Sigmoid colon (tissue), 7 donors: Measurements from ENCODE around the gene BICRA. TPM values are rescaled to one million over a fixed set of nuclear protein-coding genes. Genes with fewer than 3 reads are reported as not detected.

ENCODE experiments used
- DNase-seq: peaks from one replicate; pipeline ENCODE4 v3.0.0-alpha.2; 2019
- H3K27ac ChIP-seq, 4 donors: fragments of 200-600 bp; sonication (generic); one replicate each; pipeline ENCODE4 v1.5.1; 2016 to 2019; ENCODE audit warnings: mild to moderate bottlenecking in 1 of 4
- H3K27me3 ChIP-seq, 3 donors: fragments of 200-600 bp; sonication (generic); one replicate each; pipeline ENCODE4 v1.5.1; 2019; ENCODE audit warnings: mild to moderate bottlenecking in 1 of 3
- H3K36me3 ChIP-seq, 4 donors: fragments of 200-600 bp; sonication (generic); one replicate each; pipeline ENCODE4 v1.5.1; 2016 to 2019
- H3K4me1 ChIP-seq, 4 donors: fragments of 200-600 bp; sonication (generic); one replicate each; pipeline ENCODE4 v1.5.1; 2017 to 2019
- H3K4me3 ChIP-seq, 4 donors: fragments of 200-600 bp; sonication (generic); one replicate each; pipeline ENCODE4 v1.5.1; 2017 to 2019; ENCODE audit warnings: mild to moderate bottlenecking in 2 of 4, moderate library complexity in 1 of 4
- H3K9me3 ChIP-seq, 4 donors: fragments of 200-600 bp in 3 of 4; sonication (generic) in 3 of 4; one replicate each; pipeline versions ENCODE4 v1.5.1 to v1.6.1; 2013 to 2019
- CTCF ChIP-seq, 4 experiments: fragments of 450-650 bp in 3 of 4; fragments of 200-600 bp in 1 of 4; IDR thresholded peaks; one replicate each; pipeline ENCODE4 v1.5.1; 2016 to 2019; ENCODE audit warnings: antibody characterized with exemption in 4 of 4, mild to moderate bottlenecking in 3 of 4, moderate library complexity in 2 of 4
- EP300 ChIP-seq, 4 donors: sonication (generic); formaldehyde crosslinking; IDR thresholded peaks; one replicate each; pipeline ENCODE4 v1.6.1; 2017; ENCODE audit warnings: antibody characterized with exemption in 4 of 4
- POLR2A ChIP-seq, 2 donors: fragments of 450-650 bp; IDR thresholded peaks; one replicate each; pipeline ENCODE4 v1.6.1; 2016; ENCODE audit warnings: antibody characterized with exemption in 2 of 2, mild to moderate bottlenecking in 2 of 2, moderate library complexity in 2 of 2
- POLR2AphosphoS5 ChIP-seq, 4 donors: sonication (generic); formaldehyde crosslinking; IDR thresholded peaks; one replicate each; pipeline ENCODE4 v1.6.1; 2017; ENCODE audit warnings: antibody characterized with exemption in 4 of 4
- WGBS, 2 donors: extraction: QIAGEN DNeasy Blood & Tissue Kit; methylation state at CpG; one replicate each; pipeline ENCODE4 v1.1.7; 2013; 5-methylcytosine and 5-hydroxymethylcytosine counted together
- intact Hi-C: fragments of 100-400 bp; cut with DNase I; formaldehyde crosslinking; loops from one replicate; pipeline ENCODE4 v1.15.1; 2023
- polyA plus RNA-seq, 3 donors: library from polyadenylated mRNA; stranded (reverse); fragments of 200-250 nt; gene quantifications; one replicate each; pipeline ENCODE4 v1.2.3, GENCODE V29; 2013
- total RNA-seq, 4 donors: library from RNA; depleted of rRNA; stranded (reverse); fragments of >200 nt; gene quantifications; one replicate each; pipeline ENCODE4 v1.1.0, GENCODE V29; 2016
- donor health status: healthy with polysubstance abuse.
- donor health status: Bipolar disorder and iron deficiency.
- donor health status: healthy.

Gene BICRA
- total and polyA plus RNA-seq, 7 donors: 1.8 to 21.6 (median 10.3) TPM

GRCh38 chr19:47729468-47729798, 120.5 kb downstream of the BICRA start:
- H3K4me3 ChIP-seq: peak overlapping the region in 2 of 4 donors; percentile 0 to 11
- H3K4me1 ChIP-seq: peaks cover 0 to 52% (median 49%) of the 10 kb centered on the region in 4 donors

GRCh38 chr19:47729799-47730520, 121.0 kb downstream of the BICRA start:
- no peaks in the 10 kb centered on the region for H3K27me3 ChIP-seq
- intact Hi-C loops: no loop called here
- peak overlapping the region; percentile 92 to 99 (median 96) for H3K27ac ChIP-seq
- H3K36me3 ChIP-seq: peaks cover 11 to 79% (median 42%) of the 10 kb centered on the region in 4 donors
- DNase-seq: peak; percentile 84
- WGBS, 2 donors: 14 to 21% methylated on average over 30 of the region's 30 CpGs
- peak overlapping the region in 1 of 4 donors; percentile 0 for H3K4me3 ChIP-seq
- H3K9me3 ChIP-seq: no peaks in the 10 kb centered on the region
- TF ChIP-seq EP300 (IDR thresholded peaks at IDR 0.05): no peak
- peak in 1 of 4 donors; percentile 8 for TF ChIP-seq POLR2AphosphoS5 (IDR thresholded peaks at IDR 0.05)
- H3K4me1 ChIP-seq: peaks cover 0 to 50% (median 47%) of the 10 kb centered on the region in 4 donors

More at GRCh38 chr19:47729468-47729798, 120.5 kb downstream of the BICRA start:
- Histone ChIP-seq H3K27me3 (no peaks in the 10 kb centered on the region), H3K27ac (peak overlapping the region; percentile 92 to 99 (median 96)), H3K9me3 (no peaks in the 10 kb centered on the region), H3K36me3 (peaks cover 11 to 78% (median 40%) of the 10 kb centered on the region in 4 donors)
- TF ChIP-seq POLR2AphosphoS5 (IDR thresholded peaks at IDR 0.05): no peak
- no peak for TF ChIP-seq POLR2A (IDR thresholded peaks at IDR 0.05)
- TF ChIP-seq CTCF (IDR thresholded peaks at IDR 0.05): no peak
- no peak for TF ChIP-seq EP300 (IDR thresholded peaks at IDR 0.05)
- intact Hi-C loops: no loop called here
- peak; percentile 90 for DNase-seq
- 8% methylated on average over 9 of the region's 9 CpGs for WGBS, 2 donors

GRCh38 chr19:47730521-47730889, 121.6 kb downstream of the BICRA start:
- peak overlapping the region; percentile 92 to 99 (median 96) for H3K27ac ChIP-seq
- TF ChIP-seq EP300 (IDR thresholded peaks at IDR 0.05) (no peak), CTCF (IDR thresholded peaks at IDR 0.05) (no peak), POLR2AphosphoS5 (IDR thresholded peaks at IDR 0.05) (no peak)
- no peaks in the 10 kb centered on the region for H3K27me3 ChIP-seq
- DNase-seq: no peak
- H3K9me3 ChIP-seq: no peaks in the 10 kb centered on the region
- H3K36me3 ChIP-seq: peaks cover 11 to 80% (median 45%) of the 10 kb centered on the region in 4 donors
- 79 to 89% methylated on average over 8 of the region's 8 CpGs for WGBS, 2 donors
- peaks cover 0 to 49% (median 47%) of the 10 kb centered on the region in 4 donors for H3K4me1 ChIP-seq
- intact Hi-C loops: no loop called here
- H3K4me3 ChIP-seq: no peak overlapping the region

- peak overlapping the region; percentile 92 to 99 (median 96) for H3K27ac ChIP-seq
- 90 to 94% methylated on average over 8 of the region's 8 CpGs for WGBS, 2 donors
- H3K36me3 ChIP-seq: peaks cover 9 to 78% (median 42%) of the 10 kb centered on the region in 4 donors
- DNase-seq: no peak
- H3K4me1 ChIP-seq: peaks cover 0 to 46% (median 43%) of the 10 kb centered on the region in 4 donors
- no peaks in the 10 kb centered on the region for H3K27me3 ChIP-seq
- intact Hi-C loops: loop anchor here (1.0 kb wide), 1 partner anchor 11 kb away; no protein-coding TSS in a partner anchor
- no peaks in the 10 kb centered on the region for H3K9me3 ChIP-seq
- no peak for TF ChIP-seq EP300 (IDR thresholded peaks at IDR 0.05)
- no peak for TF ChIP-seq POLR2AphosphoS5 (IDR thresholded peaks at IDR 0.05)
- TF ChIP-seq CTCF (IDR thresholded peaks at IDR 0.05): no peak
- no peak for TF ChIP-seq POLR2A (IDR thresholded peaks at IDR 0.05)
- H3K4me3 ChIP-seq: no peak overlapping the region
Observed at GRCh38 chr19:47730910-47731309, 122.0 kb downstream of the BICRA start.

GRCh38 chr19:47735131-47735530, 126.2 kb downstream of the BICRA start:
- H3K4me1 ChIP-seq: peaks cover 0 to 5% (median 2%) of the 10 kb centered on the region in 4 donors
- peak overlapping the region in 3 of 4 donors; percentile 9 to 34 (median 32) for H3K27ac ChIP-seq
- WGBS, 2 donors: 53 to 74% methylated on average over 4 of the region's 4 CpGs
- no peak for TF ChIP-seq POLR2A (IDR thresholded peaks at IDR 0.05)
- TF ChIP-seq EP300 (IDR thresholded peaks at IDR 0.05): no peak
- no peak for TF ChIP-seq CTCF (IDR thresholded peaks at IDR 0.05)
- intact Hi-C loops: no loop called here
- DNase-seq: no peak
- H3K9me3 ChIP-seq: no peaks in the 10 kb centered on the region
- H3K4me3 ChIP-seq: no peak overlapping the region
- no peaks in the 10 kb centered on the region for H3K27me3 ChIP-seq
- peaks cover 0 to 93% (median 43%) of the 10 kb centered on the region in 4 donors for H3K36me3 ChIP-seq
